HepG2 (cell line): ENCODE results near the gene C19orf73. TPM values are rescaled to one million over a fixed set of nuclear protein-coding genes. Genes with fewer than 3 reads are reported as not detected.

Source experiments
- ATAC-seq: fragments of 200-7000 bp; cut with Tn5 transposase; 3 replicates; pipeline ENCODE4 v1.9.1; 2020; ENCODE audit warnings: mild to moderate bottlenecking, moderate library complexity
- BruUV-seq: library from RNA; stranded (reverse); fragments of 400-500 nt; replicated peaks from 2 replicates; lab custom pipeline; 2021; lab: Mats Ljungman, UMichigan
- CTCF ChIA-PET: fragments of 300-600 bp; formaldehyde crosslinking; extraction: SDS; loops from one replicate; lab custom pipeline; 2021; ENCODE audit warnings: low total read pairs, inconsistent platforms, low intra/inter-chr PET ratio; lab: Yijun Ruan, JAX
- POLR2A ChIA-PET: fragments of 350-600 bp; sonication (Branson Sonifier 250); formaldehyde crosslinking; loops from one replicate; lab custom pipeline; 2020; ENCODE audit warnings: antibody characterized with exemption, inconsistent platforms; lab: Yijun Ruan, JAX
- DNase-seq: peaks from one replicate; pipeline ENCODE4 v3.0.0-alpha.2; 2015; ENCODE audit warnings: low spot score
- FAIRE-seq: peaks from 3 replicates; lab custom pipeline; 2011; peaks lifted over from hg19 to GRCh38; lab: Jason Lieb, UNC
- H2AFZ ChIP-seq: one replicate; pipeline ENCODE4 v1.6.1; 2011; ENCODE audit warnings: low read length, inconsistent platforms
- H3K27ac ChIP-seq: fragments of 300-600 bp; 3 replicates; pipeline ENCODE4 v1.8.0; 2011; ENCODE audit warnings: mixed run types, mild to moderate bottlenecking, mixed read lengths, low read length, inconsistent platforms; ENCODE audit not compliant: insufficient read depth; ENCODE audit errors: extremely low read length
- H3K27me3 ChIP-seq, 2 experiments: fragments of 200-600 bp in 1 of 2; 2 replicates in 1 of 2; 3 replicates in 1 of 2; pipeline versions ENCODE4 v1.6.0 to v1.8.0; 2011; ENCODE audit warnings: low read length in 2 of 2, mild to moderate bottlenecking in 2 of 2, moderate library complexity in 2 of 2, inconsistent platforms in 1 of 2; ENCODE audit not compliant: insufficient read depth in 2 of 2, control insufficient read depth in 1 of 2
- H3K36me3 ChIP-seq, 2 experiments: fragments of 200-600 bp in 1 of 2; replicated peaks in 1 of 2; 2 replicates in 1 of 2; 3 replicates in 1 of 2; pipeline versions ENCODE4 v1.5.1 to v1.8.0; 2011; ENCODE audit warnings: low read length in 2 of 2, inconsistent platforms in 1 of 2; ENCODE audit not compliant: insufficient read depth in 2 of 2, control insufficient read depth in 1 of 2
- H3K4me1 ChIP-seq: 2 replicates; pipeline ENCODE4 v1.5.1; 2012; ENCODE audit warnings: low read length, inconsistent platforms; ENCODE audit not compliant: insufficient read depth
- H3K4me2 ChIP-seq: 2 replicates; pipeline ENCODE4 v1.6.0; 2011; ENCODE audit warnings: low read depth, low read length, inconsistent platforms
- H3K4me3 ChIP-seq, 3 experiments: fragments of 200-600 bp in 1 of 3; sonication (generic), shearing (Covaris generic) in 1 of 3; replicated peaks in 1 of 3; 2 replicates each; pipeline ENCODE4 v1.5.1; 2011 to 2016; ENCODE audit warnings: low read length in 3 of 3, inconsistent platforms in 2 of 3, low read depth in 2 of 3, mild to moderate bottlenecking in 2 of 3, control low read depth in 1 of 3, mixed read lengths in 1 of 3; ENCODE audit not compliant: insufficient read depth in 1 of 3
- H3K79me2 ChIP-seq: one replicate; pipeline ENCODE4 v1.6.1; 2011; ENCODE audit warnings: low read length, inconsistent platforms; ENCODE audit not compliant: insufficient read depth
- H3K9ac ChIP-seq: 2 replicates; pipeline ENCODE4 v1.6.0; 2011; ENCODE audit warnings: mild to moderate bottlenecking, low read depth, low read length, inconsistent platforms; ENCODE audit not compliant: insufficient read depth
- H3K9me3 ChIP-seq: 2 replicates; pipeline ENCODE4 v1.5.1; 2012; ENCODE audit warnings: mild to moderate bottlenecking, low read length
- H4K20me1 ChIP-seq: 2 replicates; pipeline ENCODE4 v1.6.0; 2011; ENCODE audit warnings: inconsistent platforms, mild to moderate bottlenecking, low read length, moderate library complexity; ENCODE audit not compliant: insufficient read depth
- CAMTA2 ChIP-seq: sonication (generic); formaldehyde crosslinking; IDR thresholded peaks from 2 replicates; pipeline ENCODE4 v1.4.0; 2020; ENCODE audit warnings: mild to moderate bottlenecking, missing genetic modification reagents, borderline replicate concordance
- CREM ChIP-seq, 2 experiments: sonication (generic) in 1 of 2; formaldehyde crosslinking in 1 of 2; IDR thresholded peaks; 2 replicates each; pipeline versions ENCODE4 v1.4.0 to v1.6.1; 2016 to 2020; ENCODE audit warnings: antibody characterized with exemption in 1 of 2, mild to moderate bottlenecking in 1 of 2, missing genetic modification reagents in 1 of 2
- DBP ChIP-seq: sonication (generic); formaldehyde crosslinking; IDR thresholded peaks from 2 replicates; pipeline ENCODE4 v1.4.0; 2020; ENCODE audit warnings: missing genetic modification reagents; ENCODE audit errors: not compliant biosample characterization
- FOXK1 ChIP-seq: sonication (generic); formaldehyde crosslinking; IDR thresholded peaks from 2 replicates; pipeline ENCODE4 v1.4.0; 2020; ENCODE audit warnings: low read depth, missing genetic modification reagents, borderline replicate concordance
- PHF5A ChIP-seq: IDR thresholded peaks from one replicate; pipeline ENCODE4 v1.6.1; 2018; ENCODE audit warnings: low read depth, missing genetic modification reagents; ENCODE audit not compliant: unreplicated experiment
- SP140L ChIP-seq: sonication (generic); formaldehyde crosslinking; IDR thresholded peaks from 2 replicates; pipeline ENCODE4 v1.4.0; 2020; ENCODE audit warnings: missing genetic modification reagents, borderline replicate concordance
- YEATS2 ChIP-seq: sonication (generic); formaldehyde crosslinking; IDR thresholded peaks from 2 replicates; pipeline ENCODE4 v1.4.0; 2020; ENCODE audit warnings: missing genetic modification reagents, borderline replicate concordance
- ZFP37 ChIP-seq: sonication (generic); formaldehyde crosslinking; IDR thresholded peaks from 2 replicates; pipeline ENCODE4 v1.4.0; 2020; ENCODE audit warnings: missing genetic modification reagents, borderline replicate concordance
- ZIK1 ChIP-seq: sonication (generic); formaldehyde crosslinking; IDR thresholded peaks from 2 replicates; pipeline ENCODE4 v1.5.0; 2020; ENCODE audit warnings: mild to moderate bottlenecking, low read depth, missing genetic modification reagents, borderline replicate concordance
- ZMYM4 ChIP-seq: sonication (generic); formaldehyde crosslinking; IDR thresholded peaks from 2 replicates; pipeline ENCODE4 v1.8.1; 2023; ENCODE audit warnings: mild to moderate bottlenecking, missing genetic modification reagents
- ZNF317 ChIP-seq: sonication (generic); formaldehyde crosslinking; IDR thresholded peaks from 2 replicates; pipeline ENCODE4 v1.5.0; 2020; ENCODE audit warnings: mild to moderate bottlenecking, missing genetic modification reagents
- ZNF576 ChIP-seq: sonication (generic); formaldehyde crosslinking; IDR thresholded peaks from 2 replicates; pipeline ENCODE4 v1.4.0; 2020; ENCODE audit warnings: mild to moderate bottlenecking, missing genetic modification reagents
- ZNF577 ChIP-seq: sonication (generic); formaldehyde crosslinking; IDR thresholded peaks from 2 replicates; pipeline ENCODE4 v1.4.0; 2020; ENCODE audit warnings: mild to moderate bottlenecking, low read depth, missing genetic modification reagents, borderline replicate concordance
- ZNF644 ChIP-seq: IDR thresholded peaks from 2 replicates; pipeline ENCODE4 v1.6.1; 2016; ENCODE audit warnings: low read depth
- ZNF782 ChIP-seq: sonication (generic); formaldehyde crosslinking; IDR thresholded peaks from 2 replicates; pipeline ENCODE4 v1.4.0; 2020; ENCODE audit warnings: missing genetic modification reagents, mild to moderate bottlenecking, borderline replicate concordance
- WGBS: methylation state at CpG from one replicate; pipeline ENCODE4 v1.1.6; 2017; ENCODE audit warnings: low lambda C conversion rate; 5-methylcytosine and 5-hydroxymethylcytosine counted together
- in situ Hi-C: cut with HindIII; loops from 2 replicates; pipeline ENCODE4 v1.10.0; 2017; ENCODE audit warnings: low pct_unique_long_range_greater_than_20kb; ENCODE audit not compliant: extremely low pct_ligation_motif_present
- intact Hi-C: fragments of 100-400 bp; cut with micrococcal nuclease; formaldehyde crosslinking; loops from one replicate; pipeline ENCODE4 v1.10.0; 2022; ENCODE audit not compliant: unreplicated experiment
- polyA plus RNA-seq, 8 experiments: library from polyadenylated mRNA; depleted of rRNA in 3 of 8; stranded (reverse) in 7 of 8; unstranded in 1 of 8; fragments of >200 nt; fragmentation: Illumina TruSeq in 4 of 8; extraction: Trizol in 4 of 8; gene quantifications; 2 replicates each; pipeline versions ENCODE4 v1.2.1 to v1.2.3, GENCODE V29; 2011 to 2016; ENCODE audit warnings: low read depth in 4 of 8, missing spikeins in 1 of 8, mixed read lengths in 1 of 8; ENCODE audit not compliant: insufficient read depth in 1 of 8
- total RNA-seq, 5 experiments: library from RNA; depleted of rRNA; stranded (reverse); fragments of >200 nt; fragmentation: Illumina TruSeq; extraction: Trizol; gene quantifications; 2 replicates each; pipeline ENCODE4 v1.2.3, GENCODE V29; 2016; ENCODE audit warnings: low read depth in 1 of 5

The C19orf73 gene
- total and polyA plus RNA-seq, 2 of the 13 experiments (the other 11 are each of a cell fraction or from before 2014, with no cell fraction given), result 1.4 to 1.5 TPM

- no peak for TF ChIP-seq ZNF577
- no peak for TF ChIP-seq ZNF576
- TF ChIP-seq ZFP37 (CRISPR knock-in tag), result no peak
- no peak for TF ChIP-seq CREM (IDR thresholded peaks at IDR 0.05)
- TF ChIP-seq CREM (CRISPR knock-in tag; IDR thresholded peaks at IDR 0.05), result no peak
- no peak for TF ChIP-seq ZNF644 (CRISPR knock-in tag)
- no peak for TF ChIP-seq CAMTA2 (CRISPR knock-in tag)
- no peak for TF ChIP-seq FOXK1
- TF ChIP-seq YEATS2 (CRISPR knock-in tag), result no peak
- TF ChIP-seq SP140L (CRISPR knock-in tag), result no peak
- TF ChIP-seq ZNF317 (CRISPR knock-in tag), result no peak
- no peak for TF ChIP-seq ZIK1
- no peak for TF ChIP-seq DBP (CRISPR knock-in tag)
- no peak for TF ChIP-seq PHF5A (CRISPR knock-in tag)
- no peak for TF ChIP-seq ZMYM4 (CRISPR knock-in tag)
- no peak for TF ChIP-seq ZNF782 (CRISPR knock-in tag)
- H3K4me3 ChIP-seq, result no peak overlapping the region
- H3K36me3 ChIP-seq, result no peaks in the 10 kb centered on the region
- no peak overlapping the region for H2AFZ ChIP-seq
- H3K4me2 ChIP-seq, result no peak overlapping the region
- in situ Hi-C loops, result no loop called here
- no peaks in the 10 kb centered on the region for H3K9me3 ChIP-seq
- WGBS, result 76% methylated on average over 24 of the region's 25 CpGs
- peaks cover 22% of the 10 kb centered on the region for H3K4me1 ChIP-seq
- intact Hi-C loops, result no loop called here
- FAIRE-seq (no peak), DNase-seq (no peak), ATAC-seq (no peak; the same call in 2 of the 3 replicates)
- POLR2A ChIA-PET, result no interaction called here
- no peak overlapping the region for H3K27ac ChIP-seq
- no peaks in the 10 kb centered on the region for H3K27me3 ChIP-seq
- H4K20me1 ChIP-seq, result no peaks in the 10 kb centered on the region
- no peaks in the 10 kb centered on the region for H3K79me2 ChIP-seq
- CTCF ChIA-PET, result no interaction called here
- no peak overlapping the region for H3K9ac ChIP-seq
- BruUV-seq, result no TSS peak
Observed at GRCh38 chr19:49167857-49168409, 49.0 kb upstream of the C19orf73 start.
